Stimulated activated CD8-positive, alpha-beta memory T cell treated with anti-CD3 and anti-CD28 coated beads, Interleukin-2, amount 100 ng/mL, for 48 hours (primary cell): ENCODE data around the gene CCL1.

Source experiments
- DNase-seq, 2 donors: peaks; one replicate each; pipeline ENCODE4 v3.0.0-alpha.2; 2020; ENCODE audit warnings: low read depth in 2 of 2

CCL1 gene, protein sequence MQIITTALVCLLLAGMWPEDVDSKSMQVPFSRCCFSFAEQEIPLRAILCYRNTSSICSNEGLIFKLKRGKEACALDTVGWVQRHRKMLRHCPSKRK

DNA sequence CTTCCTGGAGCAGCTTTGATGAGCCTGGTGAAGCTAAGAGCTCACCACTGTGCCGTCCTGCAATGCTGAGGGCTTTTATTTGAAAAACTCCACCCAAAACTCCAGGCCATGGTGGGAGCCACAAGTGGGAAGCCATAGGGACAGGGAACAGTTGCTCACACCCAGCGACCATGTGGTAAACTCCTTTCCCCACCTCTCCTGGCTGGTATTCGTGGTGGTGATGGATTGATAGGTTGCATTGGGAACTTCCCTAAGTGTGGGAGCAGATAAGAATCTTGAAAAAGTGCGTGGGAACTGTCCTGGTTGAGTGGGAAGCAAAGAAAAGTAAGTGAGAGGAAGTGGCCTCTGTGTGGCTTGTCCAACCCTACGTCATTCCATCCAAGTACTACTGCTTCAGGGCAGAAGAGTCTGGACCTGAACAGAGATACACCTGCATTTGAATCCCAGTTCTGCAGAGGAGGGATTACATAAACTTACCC, at the start of gene CCL1:
TSS of gene CCL1 (minus strand) at position 51 of the 479 bp plus-strand sequence. CDS start 72 bp downstream, outside the sequence.
- no peak for DNase-seq

DNA sequence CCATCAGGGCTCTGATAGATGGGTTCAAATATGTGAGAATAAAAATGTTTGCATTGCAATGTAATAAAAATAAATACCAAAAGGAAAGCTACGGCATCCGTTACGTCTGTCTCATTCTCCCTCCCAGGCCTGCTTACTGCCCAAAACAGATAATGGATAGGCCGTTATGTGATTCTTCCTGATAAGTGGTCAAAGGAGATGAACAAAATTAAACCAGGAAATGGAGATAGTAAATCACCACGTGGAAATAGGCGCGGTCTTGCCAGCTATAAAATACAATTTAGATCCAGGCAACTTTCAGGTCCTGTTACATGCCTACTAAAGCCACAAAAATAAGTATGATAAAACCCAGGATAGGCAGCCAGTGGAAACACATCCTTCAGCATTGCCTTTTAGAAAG, 49.5 kb upstream of the CCL1 start:
- DNase-seq: no peak

DNA sequence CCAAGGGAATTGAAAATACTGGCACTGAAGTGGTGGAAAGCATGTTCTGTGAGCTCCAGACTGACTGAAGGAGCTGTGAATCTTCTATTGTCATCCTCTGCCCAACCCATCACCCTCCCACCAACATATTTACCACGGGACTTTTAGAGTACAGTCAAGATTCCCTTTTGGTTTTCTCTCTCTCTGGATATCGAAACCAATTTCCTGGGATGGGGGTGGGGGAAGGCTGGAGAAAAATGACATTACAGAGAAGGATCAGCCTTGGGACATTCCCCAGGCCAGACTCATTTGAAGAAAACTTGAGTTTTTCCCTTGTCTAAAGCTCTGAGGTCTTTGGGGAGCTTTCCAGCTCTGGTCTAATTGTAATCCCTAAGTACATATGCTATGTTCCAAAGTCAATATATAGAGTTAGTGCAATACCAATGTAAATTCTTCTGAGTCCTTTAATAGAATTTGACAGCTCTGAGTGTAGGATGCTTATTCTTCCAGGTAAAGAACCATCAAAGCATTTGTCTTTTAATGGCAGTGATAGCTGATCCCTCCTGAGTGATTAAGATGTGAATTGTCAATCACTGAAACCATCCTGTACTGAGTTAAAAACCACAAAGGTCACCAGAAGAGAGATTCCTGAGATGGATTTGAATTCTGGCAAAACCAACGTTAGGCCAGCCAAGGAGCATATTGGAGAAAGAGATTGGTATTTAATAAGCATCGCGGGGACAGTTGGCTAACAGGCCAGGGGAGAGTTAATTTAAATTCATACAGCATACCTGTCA, 48.8 kb upstream of the CCL1 start:
- DNase-seq: no peak

DNA sequence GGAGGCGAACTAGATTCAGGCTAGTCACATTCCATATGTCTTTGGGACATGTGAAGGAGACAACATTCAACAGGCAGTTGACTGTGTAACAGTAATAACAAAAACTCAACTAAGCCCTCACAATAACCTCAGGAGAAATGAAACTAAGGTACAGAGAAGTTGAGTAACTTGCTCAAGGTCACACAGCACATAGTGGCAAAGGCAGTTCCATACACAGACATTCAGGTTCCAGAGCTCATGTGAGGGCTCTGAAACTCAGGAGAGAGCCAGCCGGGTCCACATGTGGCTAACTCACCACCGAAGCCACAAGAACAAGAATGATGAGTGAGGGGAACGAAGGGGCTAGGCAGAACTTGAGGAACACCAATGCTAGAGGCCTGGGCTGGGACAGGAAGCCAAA, 46.3 kb upstream of the CCL1 start:
- DNase-seq: no peak

DNA sequence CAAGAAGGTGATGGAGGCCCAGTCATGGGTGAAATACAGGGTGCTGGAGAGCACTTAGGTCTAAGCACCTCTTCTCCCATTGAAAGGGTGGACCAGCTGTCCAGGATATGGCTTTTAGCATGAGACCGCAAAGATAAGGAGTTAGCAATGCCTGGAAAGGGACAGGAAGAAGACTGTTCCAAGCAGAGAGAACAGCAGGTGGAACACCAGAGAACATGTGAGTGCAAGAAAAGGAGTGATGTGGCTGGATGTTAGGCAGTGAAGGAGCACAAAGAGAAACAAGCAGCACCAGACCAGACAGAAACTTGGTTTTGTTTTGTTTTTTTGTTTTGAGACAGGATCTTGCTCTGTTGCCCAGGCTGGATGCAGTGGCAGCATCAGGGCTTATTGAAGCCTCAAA, 45.4 kb upstream of the CCL1 start:
- DNase-seq: no peak

DNA sequence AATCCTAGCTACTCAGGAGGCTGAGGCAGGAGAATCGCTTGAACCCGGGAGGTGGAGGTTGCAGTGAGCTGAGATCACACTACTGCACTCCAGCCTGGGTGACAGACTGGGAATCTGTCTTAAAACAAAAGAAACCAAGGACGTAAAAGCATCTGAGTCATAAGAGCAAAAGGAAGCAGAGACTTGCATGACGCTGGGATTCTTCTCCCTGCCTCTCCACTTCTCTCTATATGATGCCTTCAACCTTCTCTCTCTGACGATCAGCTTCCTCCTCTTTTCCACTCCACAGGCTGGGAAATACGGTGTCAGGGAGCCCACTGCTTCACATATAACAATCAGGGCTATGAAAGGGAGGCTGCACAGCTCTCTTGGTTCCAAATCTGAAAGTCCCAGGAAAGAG, 43.2 kb upstream of the CCL1 start:
- DNase-seq: no peak

DNA sequence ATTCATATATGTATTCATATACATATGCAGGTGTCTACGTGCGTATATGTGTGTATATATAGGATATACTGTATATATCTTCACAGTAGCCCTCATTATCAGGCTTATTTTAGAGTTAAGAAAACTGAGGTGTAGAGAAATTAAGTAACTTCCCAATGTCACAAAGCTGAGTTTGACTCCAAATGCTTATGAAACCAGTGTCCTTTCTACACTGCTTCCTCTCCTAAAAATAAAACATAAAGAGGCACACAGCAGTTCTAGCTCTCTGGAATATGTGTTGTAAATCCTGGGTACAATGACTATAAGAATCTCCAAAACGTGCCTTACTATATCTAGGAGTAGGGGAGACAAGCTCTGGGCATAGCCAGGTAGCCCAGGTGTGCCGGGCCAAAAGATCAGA, 40.0 kb upstream of the CCL1 start:
- DNase-seq: no peak

DNA sequence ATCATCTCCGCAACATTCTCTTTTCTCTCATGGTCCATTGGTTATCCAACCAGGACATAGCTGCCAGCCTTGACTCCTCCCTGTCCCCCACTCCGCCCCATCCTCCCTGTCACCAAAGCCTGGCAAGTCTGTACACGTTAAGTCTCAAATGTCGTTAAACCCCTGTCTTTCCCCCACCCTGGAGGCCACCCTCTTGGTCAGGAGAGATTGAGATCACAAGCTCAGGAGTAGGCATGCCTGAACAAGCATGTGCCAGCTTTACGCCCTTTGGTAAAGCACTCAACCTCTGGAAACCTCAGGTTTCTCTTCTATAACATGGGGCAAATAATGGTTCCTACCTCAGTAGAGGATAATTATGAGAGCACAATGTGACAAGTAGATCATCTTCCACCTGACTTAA, 38.1 kb upstream of the CCL1 start:
- no peak for DNase-seq

DNA sequence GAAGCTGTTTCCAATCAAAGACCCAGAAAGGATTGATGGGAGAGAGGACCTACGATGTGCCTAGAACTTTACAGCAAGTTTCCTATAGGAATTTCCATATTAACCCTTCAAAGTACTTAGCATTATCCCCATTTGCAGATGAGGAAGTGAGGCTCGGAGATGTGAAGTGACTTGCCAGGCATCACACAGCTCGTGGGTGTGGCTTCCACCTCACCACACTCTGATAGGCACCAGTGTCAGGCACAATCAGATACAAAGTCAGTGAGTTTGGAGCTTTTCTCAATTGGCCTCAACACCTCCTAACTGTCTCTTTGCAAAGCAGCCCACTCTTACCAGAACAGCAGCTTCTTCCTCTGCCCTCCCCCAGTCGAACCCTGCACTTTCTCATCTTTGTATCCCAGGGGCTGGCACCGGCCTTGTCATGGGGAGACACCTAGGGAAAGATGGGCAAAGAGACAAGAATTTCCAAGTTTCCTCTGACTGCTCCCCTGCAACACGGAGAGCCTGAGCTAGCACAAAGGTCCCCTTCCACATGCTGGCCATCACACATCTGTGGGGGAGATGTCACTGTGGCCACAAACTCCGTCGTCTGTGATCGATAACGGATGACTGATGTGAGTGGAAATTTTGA, 37.4 kb upstream of the CCL1 start:
- no peak for DNase-seq

DNA sequence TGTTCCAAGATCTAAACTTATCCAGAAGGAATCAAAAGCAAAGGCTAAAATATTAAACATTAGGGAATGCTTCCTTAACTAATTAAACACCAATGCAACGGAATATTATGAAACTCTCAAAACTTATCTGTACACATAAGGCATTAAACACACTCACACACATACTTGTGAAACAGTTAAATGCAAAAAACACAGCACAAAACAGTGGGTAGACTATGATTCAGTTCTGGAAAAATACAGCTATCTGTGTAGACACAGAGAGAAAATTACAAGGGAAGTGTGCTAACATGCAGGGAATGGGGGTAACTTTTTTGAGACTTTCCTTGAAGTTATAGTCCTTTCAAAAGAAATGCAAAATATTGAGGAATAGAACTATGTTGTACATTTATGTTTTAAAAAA, 36.7 kb upstream of the CCL1 start:
- DNase-seq: no peak

DNA sequence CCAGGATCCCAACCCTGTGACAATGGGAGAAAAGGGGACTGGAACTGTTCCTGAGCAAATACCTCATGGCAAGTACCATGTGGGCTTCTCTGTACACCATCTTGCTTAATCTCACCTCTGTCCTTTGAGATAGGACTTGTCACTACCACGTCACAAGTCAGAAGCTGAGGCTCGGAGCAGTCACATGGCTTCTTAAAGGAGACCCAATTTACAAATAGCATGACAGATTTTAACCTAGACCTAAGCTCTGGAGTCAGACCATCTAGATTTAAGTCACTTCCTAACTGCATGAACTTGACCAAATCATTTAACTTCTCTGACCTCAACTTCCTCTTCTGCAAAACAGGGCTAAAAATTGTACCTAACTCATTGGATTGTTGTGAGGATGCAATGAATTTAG, 36.0 kb upstream of the CCL1 start:
- DNase-seq: no peak

DNA sequence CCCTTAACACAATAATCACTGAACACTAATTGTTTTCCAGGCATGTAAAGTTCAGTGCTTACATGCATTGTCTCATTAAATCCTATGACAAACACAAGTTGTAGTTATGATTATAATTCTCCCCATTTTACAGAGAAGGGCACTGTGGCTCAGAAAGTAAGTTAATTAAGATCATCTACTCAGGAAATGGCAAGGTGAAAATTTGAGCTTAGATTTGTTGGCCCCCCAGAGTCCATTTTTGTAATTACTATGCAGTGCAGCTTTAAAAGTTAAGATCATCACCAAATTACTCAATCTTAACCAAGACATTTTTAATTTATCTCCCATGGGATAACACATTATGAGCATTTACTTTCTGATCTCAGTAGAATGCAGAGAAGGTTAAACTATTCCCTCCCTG, 34.2 kb upstream of the CCL1 start:
- DNase-seq: no peak

DNA sequence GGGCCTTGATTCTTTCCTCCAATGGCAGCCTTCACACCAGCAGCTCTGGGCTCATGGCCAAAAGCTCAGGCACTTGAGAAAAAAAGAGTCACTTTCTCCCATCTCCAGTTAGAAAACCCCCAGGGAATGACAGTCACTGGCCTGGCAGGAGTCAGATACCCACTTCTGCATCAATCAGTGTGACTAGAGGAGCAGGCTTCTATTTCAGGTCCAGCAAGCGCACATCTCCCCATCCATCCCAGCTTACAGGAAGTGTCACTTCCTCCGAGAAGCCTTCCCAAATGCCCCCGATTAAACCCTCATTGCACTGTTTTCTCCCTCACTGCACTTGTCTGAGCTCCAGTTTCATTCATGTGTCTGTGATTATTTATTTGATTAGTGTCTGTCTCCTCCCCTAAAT, 30.4 kb upstream of the CCL1 start:
- DNase-seq: no peak

DNA sequence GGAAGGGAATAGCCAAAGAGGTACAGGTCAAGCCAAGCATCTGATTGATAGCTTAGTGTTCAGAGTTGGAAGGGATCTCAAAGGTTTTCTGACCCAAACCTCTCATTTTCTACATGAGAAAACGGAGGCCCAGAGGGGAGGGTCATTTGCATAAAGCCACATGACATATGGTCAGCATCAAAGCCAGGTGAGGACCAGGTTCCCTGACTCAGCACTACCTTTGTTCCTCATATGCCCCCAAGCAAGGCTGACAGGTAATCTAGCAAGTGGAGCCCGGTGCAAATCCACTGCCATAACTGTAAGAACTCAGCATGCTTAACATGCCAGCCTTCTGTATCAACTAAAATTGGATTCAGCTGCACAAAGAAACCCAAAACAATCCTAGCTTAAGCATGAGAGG, 28.2 kb upstream of the CCL1 start:
- DNase-seq: no peak

DNA sequence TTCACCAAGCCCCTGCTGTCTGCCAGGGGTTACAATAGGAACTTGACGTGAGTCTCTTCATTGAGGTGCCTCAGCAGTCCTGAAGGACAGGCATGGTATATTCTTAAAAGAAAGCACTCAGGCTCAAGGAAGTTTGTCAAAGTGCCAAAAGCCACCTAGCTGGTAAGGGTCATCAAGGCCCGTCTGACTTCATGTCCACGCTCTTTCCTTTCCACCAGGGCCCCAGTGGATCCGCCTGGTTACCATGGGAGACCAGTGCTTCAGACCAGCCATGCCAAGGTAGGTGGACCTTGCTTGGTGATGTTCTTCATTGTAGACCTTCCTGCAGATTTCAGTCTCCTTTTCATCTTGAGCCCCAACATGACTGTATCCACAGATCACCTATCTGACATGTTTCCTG, 27.6 kb upstream of the CCL1 start:
- no peak for DNase-seq

DNA sequence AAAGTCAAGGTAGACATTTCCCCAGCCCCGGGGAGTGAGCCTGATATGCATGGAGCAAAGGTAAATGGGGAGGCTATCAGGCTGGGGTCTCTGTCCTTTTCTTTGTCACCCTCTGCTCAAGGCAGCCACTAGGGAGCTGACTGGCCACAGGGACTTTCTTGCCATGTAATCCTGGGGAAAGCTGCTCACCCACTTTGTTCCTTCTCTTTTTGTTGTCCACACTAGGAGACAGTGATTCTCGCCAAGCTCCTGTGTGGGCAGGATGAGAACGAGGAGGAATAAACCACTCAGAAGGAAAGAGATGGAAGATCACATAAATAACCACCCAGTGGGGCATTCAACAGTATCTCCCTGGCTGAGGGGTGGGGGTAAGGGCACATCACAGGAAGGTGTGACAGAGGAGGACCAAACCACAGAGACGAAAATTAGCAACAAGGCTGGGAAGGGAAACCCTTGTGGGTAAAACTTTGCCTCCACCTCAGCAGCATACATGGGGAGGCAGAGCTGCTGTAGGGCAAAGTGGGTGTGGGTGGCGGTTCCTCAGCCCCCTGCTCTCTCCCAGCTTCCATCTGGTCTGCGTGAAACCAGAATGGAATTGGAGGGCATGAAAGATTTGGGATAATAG, 26.2 kb upstream of the CCL1 start:
- no peak for DNase-seq

DNA sequence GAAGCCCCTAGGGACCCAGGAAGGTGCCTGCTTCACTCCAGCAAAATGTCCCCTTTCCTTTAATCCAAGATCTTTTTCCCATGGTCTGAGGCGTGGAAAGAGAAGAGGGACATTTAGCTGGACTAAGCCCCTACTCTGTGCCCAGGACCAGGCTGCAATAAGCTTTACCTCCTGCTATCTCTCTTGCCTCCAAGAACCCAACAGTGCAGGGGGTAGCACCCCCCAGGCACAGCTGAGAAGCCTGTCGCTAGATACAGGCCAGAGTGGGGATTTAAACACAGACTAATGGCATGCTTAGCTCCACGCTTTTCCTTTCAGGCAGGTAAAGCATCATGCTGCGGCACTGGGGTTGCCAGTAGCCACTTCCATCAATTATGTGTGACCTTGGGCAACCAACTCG, 24.5 kb upstream of the CCL1 start:
- no peak for DNase-seq

DNA sequence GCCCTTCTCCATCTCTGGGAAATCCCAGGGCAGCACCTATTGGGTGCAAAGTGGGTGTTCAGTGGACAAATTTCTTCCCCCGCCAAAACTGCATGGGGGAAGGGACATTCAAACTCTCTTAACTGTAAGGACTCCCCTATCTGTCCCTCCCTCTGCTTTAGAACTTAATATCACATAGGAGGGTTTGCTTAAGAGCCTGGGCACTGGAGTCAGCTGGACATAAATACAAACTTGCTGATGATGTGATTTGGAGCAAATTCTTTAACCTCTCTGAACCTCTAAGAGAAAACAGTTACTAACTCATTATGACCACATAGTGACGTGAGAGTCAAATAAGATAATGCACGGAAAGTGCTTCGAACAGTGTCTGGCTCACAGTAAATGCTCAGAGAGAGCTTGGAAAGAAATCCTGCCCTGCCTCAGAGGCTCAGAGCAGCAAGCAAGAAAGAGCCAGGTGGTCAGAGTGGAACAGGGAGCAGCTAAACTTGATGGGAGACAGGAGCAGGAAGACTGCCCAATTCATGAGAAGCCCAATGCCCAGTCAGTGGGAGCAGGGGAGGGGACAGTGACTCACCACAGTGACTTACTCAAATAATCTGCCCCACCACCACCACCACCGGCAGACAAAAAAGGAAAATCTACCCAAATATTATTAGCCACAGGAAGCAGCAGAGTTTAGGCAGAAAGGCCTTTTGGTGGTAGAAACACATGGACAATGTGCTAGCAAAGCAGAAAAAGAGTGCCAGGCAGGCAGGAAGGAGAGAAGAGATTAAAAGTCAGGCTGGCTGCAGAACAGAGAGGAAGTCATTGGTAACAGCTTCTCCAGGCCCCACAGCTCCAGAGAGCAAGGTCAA, 23.9 kb upstream of the CCL1 start:
- no peak for DNase-seq

DNA sequence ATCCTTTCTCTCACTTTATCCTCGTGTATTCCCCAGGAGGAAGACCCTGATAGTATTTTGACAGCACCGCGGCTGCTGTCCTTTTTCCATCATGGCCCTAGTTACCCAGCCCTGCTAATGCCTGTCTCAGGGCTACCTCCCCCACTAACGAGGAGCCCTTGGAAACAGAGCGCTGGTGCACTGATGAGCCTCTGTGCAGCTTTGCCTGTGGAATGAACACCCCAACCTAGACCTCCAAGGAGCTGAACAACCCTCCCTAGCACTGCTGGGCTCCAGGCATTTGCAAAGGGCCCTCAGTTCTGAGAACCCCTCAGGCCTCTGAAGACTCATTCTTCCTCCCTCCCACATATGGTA, 23.3 kb upstream of the CCL1 start:
- no peak for DNase-seq

DNA sequence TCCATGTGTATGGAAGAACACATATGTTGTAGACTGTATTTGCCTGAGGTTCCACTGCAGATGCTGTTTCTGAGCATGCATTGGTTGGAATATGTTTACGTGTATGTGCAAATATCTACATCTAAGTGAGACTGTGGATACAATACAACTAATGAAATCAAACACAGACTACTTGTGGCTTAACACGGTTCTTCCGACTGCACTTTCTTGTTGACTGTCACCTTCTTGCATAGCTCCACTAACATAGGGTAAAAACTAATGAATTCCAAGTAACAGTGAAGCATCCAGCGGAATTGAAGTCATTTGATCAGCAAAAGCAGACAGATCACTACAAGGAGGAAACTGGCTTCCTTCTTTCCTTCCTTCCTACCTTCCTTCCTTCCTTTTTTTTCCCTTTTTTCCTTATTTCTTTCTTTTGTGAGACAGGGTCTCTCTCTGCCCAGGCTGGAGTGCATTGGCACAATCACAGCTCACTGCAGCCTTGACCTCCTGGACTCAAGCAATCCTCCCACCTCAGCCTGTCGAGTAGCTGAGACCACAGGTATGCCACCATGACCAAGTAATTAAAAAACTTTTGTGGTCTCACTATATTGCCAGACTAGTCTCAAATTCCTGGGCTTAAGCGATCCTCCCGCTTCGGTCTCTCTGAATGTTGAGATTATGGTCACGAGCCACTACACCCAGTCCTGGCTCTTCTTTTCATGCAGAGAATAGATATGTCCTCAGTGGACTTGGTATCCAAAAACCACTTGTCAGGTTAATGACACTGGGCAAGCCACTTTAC, 22.0 kb upstream of the CCL1 start:
- no peak for DNase-seq

DNA sequence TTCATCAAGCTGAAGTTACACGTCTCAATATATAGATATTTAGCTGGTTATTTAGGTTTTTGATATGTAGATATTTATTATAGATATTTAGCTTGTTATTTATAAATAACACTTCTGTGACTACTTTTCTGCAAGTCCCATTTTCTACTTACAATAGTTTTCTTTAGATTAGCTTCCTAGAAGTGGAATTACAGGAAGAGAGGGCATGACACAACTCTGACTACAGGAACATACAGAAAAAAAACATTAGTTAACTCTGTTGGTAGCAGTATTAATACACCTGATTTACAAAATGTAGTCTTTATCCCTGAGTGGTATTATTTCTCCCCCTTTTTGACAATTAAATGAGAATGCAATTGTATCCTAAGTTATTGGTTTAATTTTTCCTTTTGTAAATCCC, 21.2 kb upstream of the CCL1 start:
- no peak for DNase-seq
